Measurements from ENCODE around the gene POLR3A.
"Not testable (repeated sequence)": the region's sequence is repeated elsewhere in the genome, so short reads cannot be mapped to it uniquely, and the experiment has no call there.

The POLR3A gene

GRCh38 chr10:78015546-78015945 is 13.8 kb downstream of the POLR3A start:
- no peak for DNase-seq

DNA sequence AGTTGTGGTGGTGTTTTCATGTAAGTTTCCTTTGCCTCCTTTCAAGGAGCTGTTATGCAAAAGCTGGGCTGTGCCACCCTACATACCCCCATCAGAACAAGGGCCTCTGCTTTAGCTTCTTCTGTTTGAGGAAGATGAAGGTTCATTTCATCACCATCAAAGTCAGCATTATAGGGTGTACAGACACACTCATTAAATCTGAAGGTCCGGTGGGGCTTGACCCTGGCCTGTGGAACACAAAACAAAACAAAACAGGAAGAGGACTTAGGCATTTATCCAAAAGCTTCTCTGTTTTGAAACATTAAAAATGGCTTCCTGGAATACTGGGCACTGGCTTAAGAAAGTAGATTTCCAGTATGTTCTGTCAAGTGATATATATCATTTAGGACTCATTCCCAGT is 15.8 kb downstream of the POLR3A start:
- no peak for DNase-seq

DNA sequence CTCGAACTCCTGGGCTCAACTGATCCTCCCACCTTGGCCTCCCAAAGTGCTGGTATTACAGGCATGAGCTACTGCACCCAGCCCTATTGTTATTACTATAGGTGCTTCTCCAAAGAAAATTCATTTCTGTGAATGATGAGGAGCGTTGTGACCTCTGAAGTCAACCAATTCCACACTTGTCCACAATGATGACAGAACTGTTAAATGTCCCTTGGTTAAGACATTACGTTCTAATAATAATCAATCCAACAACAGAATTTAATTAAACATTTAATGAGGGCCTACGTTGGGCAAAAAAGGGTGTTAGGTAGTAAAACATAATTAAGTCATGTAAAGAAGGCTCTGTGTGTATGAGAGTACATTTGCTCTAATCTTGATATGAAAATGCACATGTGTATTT is 18.2 kb downstream of the POLR3A start:
- DNase-seq = no peak

GRCh38 chr10:78010278-78010677 is 19.0 kb downstream of the POLR3A start:
- DNase-seq = no peak

DNA sequence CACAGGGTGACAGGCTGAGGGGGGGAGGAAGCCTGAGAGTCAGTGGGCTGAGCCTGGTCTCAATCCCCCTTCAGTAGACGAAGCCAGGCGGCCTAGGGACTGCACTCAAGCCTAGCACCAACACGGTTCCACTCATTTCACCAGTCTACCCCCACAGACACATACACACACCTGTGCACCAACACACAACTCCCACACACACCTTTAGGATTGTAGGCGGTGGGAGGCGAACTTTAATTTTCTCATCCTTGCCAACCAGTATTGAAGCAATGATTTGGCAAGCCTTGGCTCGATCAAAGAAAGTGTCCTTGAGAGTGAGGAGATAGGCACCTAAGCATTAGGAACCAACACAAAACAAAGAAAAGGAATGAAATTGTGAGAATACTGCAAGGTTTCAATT is 19.7 kb downstream of the POLR3A start:
- no peak for DNase-seq

GRCh38 chr10:78007172-78007571 is 22.1 kb downstream of the POLR3A start:
- DNase-seq = no peak

DNA sequence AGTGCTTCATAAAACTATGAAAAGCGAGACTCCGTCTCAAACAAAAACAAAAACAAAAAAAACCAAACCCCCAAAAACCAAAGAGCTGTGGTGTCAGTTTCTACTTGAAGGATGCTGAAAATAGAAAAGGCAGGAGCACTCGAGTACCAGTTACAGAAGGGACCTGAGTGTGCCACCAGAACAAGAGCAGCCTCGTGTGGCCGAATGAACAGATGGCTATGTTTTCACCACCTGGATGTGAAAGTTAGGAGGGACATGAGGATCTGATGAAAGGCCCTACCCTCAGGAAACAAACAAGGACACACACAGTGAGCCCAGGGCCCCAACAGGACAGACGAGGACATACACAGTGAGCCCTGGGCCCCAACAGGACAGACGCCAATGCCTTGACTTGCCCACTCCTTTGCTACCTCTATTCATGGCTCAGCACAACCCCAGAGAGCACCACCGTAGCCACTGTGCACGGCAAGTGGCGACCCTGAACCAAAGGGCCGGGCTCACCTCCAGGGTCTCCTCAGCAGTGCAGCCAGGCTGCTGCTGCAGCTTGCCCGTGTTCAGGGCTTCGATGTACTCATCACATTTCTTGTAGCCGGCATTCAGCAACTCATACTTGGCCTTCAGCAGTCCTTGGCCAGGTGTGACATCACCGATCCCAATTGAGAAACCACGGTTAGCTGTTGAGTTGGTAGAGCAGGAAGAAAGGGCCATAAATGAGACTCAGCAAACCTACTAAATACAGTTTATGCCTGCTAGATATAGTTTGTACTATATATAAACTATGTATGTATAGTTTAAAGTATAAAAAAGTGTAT is 24.9 kb downstream of the POLR3A start:
- no peak for DNase-seq

DNA sequence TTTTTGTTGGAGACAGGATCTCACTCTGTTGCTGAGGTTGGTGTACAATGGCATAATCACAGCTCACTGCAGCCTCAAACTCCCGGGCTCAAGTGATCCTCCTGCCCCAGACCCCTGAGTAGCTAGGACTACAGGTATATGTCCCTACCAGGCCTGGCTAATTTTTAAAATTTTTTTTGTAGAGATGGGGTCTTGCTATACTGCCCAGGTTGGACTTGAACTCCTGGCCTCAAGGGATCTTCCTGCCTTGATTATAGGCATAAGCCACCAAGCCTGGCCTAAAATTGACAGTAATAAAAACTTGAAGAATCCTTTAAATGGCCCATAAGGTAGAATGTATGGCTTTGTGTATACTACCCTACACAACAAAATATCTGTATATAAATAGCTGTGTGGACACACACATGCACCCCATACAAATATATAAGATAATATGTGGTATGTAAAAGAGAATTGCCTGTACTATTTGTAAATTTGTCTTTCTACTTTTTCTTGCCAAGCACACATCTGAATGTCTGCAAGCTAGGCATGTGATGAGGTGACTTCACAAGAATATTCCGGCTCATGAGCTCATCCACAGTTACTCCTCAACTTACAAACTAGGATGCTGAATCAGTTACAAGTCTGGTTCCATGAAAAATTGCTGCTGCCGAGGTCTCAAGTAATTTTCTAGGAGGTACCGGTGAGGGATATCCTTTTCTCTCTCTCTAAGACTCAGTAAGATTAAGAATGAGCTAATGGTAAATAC is 26.6 kb downstream of the POLR3A start:
- no peak for DNase-seq

- no peak for DNase-seq
Observed at GRCh38 chr10:78000956-78001472, 28.3 kb downstream of the POLR3A start.

GRCh38 chr10:78000206-78000605 is 29.1 kb downstream of the POLR3A start:
- no peak for DNase-seq

DNA sequence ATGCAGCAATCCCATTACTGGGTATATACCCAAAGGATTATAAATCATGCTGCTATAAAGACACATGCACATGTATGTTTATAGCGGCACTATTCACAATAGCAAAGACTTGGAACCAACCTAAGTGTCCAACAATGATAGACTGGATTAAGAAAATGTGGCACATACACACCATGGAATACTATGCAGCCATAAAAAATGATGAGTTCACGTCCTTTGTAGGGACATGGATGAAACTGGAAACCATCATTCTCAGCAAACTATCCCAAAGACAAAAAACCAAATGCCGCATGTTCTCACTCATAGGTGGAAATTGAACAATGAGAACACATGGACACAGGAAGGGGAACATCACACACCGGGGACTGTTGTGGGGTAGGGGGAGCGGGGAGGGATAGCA is 30.5 kb downstream of the POLR3A start:
- DNase-seq = not testable (repeated sequence)

DNA sequence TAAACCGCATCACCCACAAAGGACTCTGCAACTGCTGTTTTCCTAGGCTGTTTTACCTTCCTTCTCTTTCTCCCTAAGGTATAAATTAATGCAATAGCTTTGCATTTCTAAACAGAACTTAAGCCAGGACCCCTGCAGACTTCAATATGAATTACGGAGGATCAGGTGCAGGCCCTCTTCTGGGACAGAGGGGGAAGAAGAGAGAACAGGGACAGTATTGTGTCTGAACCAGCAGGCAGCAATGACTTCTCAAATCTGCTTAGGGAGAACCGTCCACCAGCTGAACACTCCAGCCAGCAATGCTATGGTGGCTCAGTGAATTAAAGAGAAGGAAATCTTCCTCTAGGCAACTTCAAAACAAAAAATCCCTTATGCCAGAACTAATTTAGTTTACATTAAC is 35.7 kb downstream of the POLR3A start:
- DNase-seq = no peak

DNA sequence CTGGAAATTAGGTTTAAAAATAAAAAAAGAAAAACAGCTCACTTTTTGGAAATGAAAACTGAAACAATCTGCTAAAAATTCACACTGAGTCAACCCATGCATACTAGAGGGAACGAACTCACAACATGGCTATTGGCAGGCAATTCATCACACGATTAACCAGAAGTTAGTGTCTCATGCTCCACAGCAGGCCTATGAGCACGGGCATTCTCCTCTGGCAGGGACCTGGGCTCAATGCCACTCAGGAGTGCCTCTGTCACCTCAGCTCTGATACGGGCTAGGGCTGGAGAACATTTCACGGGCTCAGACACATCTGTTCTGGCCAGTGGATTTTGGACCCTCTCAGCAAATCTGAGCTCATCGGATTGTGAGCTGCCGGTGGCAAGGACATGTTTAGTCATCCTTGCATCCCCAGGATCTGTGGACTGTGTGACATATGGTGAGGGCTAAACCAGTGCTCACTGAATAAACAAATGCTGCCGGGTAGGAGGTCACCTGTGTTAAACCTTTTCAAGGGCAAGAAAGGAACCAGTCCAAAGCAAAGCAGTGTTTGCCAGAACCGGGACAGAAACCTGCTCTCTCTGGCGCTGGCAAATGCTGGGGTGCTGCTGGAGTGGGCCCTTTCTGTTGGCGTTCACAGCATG is 40.1 kb downstream of the POLR3A start:
- DNase-seq = no peak

- DNase-seq = no peak
Observed at GRCh38 chr10:77987671-77988255, 41.6 kb downstream of the POLR3A start.

DNA sequence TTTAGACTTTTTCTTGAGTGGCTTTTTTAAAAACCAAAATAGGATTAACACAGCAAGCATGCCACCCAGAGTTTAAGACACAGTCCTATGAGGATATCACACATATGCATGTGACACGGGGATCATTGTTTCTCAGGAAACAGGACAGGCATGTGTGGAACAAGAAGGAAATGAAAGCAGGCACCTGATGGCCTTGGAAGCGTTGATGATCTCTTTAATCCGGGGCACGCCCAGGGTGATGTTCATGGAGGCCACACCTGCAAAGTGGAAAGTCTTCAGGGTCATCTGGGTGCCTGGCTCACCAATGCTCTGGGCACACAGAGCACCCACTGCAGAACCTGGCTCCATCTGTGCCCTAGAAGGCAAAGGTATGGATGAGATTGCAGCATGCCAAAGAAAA is 44.3 kb downstream of the POLR3A start:
- no peak for DNase-seq

GRCh38 chr10:77983384-77984341 is 45.7 kb downstream of the POLR3A start:
- DNase-seq = no peak

GRCh38 chr10:77981281-77981680 is 48.0 kb downstream of the POLR3A start:
- no peak for DNase-seq

DNA sequence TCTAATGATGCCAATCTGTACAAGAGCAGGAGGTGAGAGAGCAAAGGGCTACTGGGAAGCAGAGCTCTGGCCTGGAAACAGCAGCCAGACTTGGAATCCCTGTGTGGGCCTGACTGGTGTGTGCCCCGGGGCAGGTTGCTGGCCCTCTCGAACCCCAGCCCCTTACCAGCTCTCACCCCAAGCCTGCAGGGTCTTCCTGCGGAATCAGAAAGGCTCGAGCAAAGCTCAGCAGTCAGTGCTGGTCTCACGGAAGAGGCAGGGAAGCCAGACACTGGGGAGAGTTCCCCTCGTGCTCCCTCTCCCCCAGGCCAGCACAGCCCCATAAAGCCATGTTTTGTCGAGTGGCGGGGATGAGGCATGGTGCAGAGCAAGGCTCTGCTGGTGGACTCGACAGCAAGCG is 50.1 kb downstream of the POLR3A start:
- DNase-seq = no peak

- no peak for DNase-seq
Observed at GRCh38 chr10:77978360-77978759, 51.0 kb downstream of the POLR3A start.

DNA sequence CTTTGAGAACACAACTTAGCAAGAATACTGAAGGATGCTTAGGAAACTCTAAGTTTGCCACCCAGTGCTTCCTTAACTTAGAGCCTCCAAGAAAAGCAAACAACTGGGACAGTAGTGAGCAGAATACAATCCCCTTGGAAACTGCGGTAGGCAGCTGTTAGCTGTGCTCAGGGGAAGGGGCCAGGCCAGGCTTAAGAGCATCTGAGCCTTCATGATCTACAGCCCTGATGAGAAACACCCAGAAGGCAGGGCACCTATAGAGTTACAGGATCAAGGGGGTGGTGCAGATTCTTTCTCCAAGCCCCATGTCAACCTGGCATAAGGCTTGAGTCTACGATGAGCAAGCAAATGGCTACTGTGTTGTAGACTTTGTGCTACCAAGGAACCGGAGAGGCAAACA is 51.4 kb downstream of the POLR3A start:
- no peak for DNase-seq

- DNase-seq = no peak
Observed at GRCh38 chr10:77977016-77977415, 52.3 kb downstream of the POLR3A start.

- no peak for DNase-seq
Observed at GRCh38 chr10:77975086-77975666, 54.1 kb downstream of the POLR3A start.
